HepG2 (cell line): ENCODE data around the gene FGD2.

Experiments
- EZH2 ChIP-seq: conservative IDR thresholded peaks from 2 replicates; pipeline ENCODE4 v1.6.1; 2012; ENCODE audit warnings: mild to moderate bottlenecking, low read depth, low read length, moderate library complexity
- FOXA1 ChIP-seq, 2 experiments: fragments of 450-650 bp in 1 of 2; sonication (generic) in 1 of 2; formaldehyde crosslinking in 1 of 2; IDR thresholded peaks; 2 replicates each; pipeline versions ENCODE4 v1.4.0 to v1.6.1; 2016 to 2020; ENCODE audit warnings: missing genetic modification reagents in 1 of 2
- POLR2AphosphoS5 ChIP-seq: IDR thresholded peaks from 2 replicates; pipeline ENCODE4 v1.6.1; 2012; ENCODE audit warnings: low read depth, low read length
- YY1 ChIP-seq: IDR thresholded peaks from 2 replicates; pipeline ENCODE4 v1.6.1; 2011; ENCODE audit warnings: low read length, low read depth, moderate library complexity, mild to moderate bottlenecking; ENCODE audit not compliant: insufficient read depth, insufficient replicate concordance
- ZNF441 ChIP-seq: sonication (generic); formaldehyde crosslinking; IDR thresholded peaks from 2 replicates; pipeline ENCODE4 v1.7.0; 2021; ENCODE audit warnings: missing genetic modification reagents, borderline replicate concordance
- TF ChIP-seq, protein P1 (sequence below): sonication (generic); formaldehyde crosslinking; IDR thresholded peaks from 2 replicates; pipeline ENCODE4 v1.5.0; 2020; ENCODE audit warnings: mild to moderate bottlenecking, missing genetic modification reagents, borderline replicate concordance
- TF ChIP-seq, protein P2 (sequence below): IDR thresholded peaks from 2 replicates; pipeline ENCODE4 v1.4.0; 2020; ENCODE audit warnings: mild to moderate bottlenecking, missing genetic modification reagents
- TF ChIP-seq, protein P3 (sequence below), 2 experiments: sonication (generic) in 1 of 2; formaldehyde crosslinking in 1 of 2; IDR thresholded peaks; 2 replicates each; pipeline versions ENCODE4 v1.4.0 to v1.6.1; 2016 to 2020; ENCODE audit warnings: borderline replicate concordance in 1 of 2, low read depth in 1 of 2, mild to moderate bottlenecking in 1 of 2, missing genetic modification reagents in 1 of 2

DNA sequence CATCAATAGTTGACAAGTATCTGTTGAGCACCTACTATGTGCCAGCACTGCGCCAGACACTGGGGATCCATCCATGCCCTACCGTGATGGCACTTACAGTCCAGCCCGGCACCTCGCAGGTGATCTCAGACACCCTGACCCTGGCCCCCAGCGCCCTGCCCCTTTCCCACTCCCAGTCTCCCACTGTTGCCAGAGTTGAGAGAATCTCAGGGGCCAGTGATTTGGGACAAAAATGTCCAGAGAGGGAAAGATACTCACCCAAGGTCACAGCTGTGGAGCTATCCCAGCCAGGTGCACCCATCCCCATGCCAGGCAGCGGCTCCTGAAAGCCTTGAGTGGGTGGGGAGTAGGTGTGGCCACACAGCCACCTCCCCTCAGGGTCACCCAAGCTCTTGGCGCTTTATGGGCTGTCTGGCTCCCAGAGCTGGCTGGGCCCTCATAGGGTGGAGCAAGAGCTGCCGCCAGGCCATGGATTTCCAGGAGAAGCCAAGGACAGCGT is 47.6 kb upstream of the FGD2 start:
- TF ChIP-seq, protein P1, sequence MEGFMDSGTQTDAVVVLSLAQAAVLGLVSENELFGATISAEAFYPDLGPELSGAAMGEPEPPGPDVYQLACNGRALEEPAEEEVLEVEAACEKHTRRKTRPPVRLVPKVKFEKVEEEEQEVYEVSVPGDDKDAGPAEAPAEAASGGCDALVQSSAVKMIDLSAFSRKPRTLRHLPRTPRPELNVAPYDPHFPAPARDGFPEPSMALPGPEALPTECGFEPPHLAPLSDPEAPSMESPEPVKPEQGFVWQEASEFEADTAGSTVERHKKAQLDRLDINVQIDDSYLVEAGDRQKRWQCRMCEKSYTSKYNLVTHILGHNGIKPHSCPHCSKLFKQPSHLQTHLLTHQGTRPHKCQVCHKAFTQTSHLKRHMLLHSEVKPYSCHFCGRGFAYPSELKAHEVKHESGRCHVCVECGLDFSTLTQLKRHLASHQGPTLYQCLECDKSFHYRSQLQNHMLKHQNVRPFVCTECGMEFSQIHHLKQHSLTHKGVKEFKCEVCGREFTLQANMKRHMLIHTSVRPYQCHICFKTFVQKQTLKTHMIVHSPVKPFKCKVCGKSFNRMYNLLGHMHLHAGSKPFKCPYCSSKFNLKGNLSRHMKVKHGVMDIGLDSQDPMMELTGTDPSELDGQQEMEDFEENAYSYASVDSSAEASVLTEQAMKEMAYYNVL (CRISPR knock-in tag): no peak
- TF ChIP-seq YY1: no peak
- TF ChIP-seq EZH2: no peak
- TF ChIP-seq, protein P2, sequence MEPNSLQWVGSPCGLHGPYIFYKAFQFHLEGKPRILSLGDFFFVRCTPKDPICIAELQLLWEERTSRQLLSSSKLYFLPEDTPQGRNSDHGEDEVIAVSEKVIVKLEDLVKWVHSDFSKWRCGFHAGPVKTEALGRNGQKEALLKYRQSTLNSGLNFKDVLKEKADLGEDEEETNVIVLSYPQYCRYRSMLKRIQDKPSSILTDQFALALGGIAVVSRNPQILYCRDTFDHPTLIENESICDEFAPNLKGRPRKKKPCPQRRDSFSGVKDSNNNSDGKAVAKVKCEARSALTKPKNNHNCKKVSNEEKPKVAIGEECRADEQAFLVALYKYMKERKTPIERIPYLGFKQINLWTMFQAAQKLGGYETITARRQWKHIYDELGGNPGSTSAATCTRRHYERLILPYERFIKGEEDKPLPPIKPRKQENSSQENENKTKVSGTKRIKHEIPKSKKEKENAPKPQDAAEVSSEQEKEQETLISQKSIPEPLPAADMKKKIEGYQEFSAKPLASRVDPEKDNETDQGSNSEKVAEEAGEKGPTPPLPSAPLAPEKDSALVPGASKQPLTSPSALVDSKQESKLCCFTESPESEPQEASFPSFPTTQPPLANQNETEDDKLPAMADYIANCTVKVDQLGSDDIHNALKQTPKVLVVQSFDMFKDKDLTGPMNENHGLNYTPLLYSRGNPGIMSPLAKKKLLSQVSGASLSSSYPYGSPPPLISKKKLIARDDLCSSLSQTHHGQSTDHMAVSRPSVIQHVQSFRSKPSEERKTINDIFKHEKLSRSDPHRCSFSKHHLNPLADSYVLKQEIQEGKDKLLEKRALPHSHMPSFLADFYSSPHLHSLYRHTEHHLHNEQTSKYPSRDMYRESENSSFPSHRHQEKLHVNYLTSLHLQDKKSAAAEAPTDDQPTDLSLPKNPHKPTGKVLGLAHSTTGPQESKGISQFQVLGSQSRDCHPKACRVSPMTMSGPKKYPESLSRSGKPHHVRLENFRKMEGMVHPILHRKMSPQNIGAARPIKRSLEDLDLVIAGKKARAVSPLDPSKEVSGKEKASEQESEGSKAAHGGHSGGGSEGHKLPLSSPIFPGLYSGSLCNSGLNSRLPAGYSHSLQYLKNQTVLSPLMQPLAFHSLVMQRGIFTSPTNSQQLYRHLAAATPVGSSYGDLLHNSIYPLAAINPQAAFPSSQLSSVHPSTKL (CRISPR knock-in tag): no peak
- no peak for TF ChIP-seq POLR2AphosphoS5
- TF ChIP-seq ZNF441 (CRISPR knock-in tag): no peak
- TF ChIP-seq, protein P3, sequence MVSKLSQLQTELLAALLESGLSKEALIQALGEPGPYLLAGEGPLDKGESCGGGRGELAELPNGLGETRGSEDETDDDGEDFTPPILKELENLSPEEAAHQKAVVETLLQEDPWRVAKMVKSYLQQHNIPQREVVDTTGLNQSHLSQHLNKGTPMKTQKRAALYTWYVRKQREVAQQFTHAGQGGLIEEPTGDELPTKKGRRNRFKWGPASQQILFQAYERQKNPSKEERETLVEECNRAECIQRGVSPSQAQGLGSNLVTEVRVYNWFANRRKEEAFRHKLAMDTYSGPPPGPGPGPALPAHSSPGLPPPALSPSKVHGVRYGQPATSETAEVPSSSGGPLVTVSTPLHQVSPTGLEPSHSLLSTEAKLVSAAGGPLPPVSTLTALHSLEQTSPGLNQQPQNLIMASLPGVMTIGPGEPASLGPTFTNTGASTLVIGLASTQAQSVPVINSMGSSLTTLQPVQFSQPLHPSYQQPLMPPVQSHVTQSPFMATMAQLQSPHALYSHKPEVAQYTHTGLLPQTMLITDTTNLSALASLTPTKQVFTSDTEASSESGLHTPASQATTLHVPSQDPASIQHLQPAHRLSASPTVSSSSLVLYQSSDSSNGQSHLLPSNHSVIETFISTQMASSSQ (IDR thresholded peaks at IDR 0.05; ENCODE audit: low read depth): no peak
- TF ChIP-seq, protein P3 (CRISPR knock-in tag; IDR thresholded peaks at IDR 0.05; ENCODE audit: borderline replicate concordance): no peak
- no peak for TF ChIP-seq FOXA1 (IDR thresholded peaks at IDR 0.05)
- TF ChIP-seq FOXA1 (CRISPR knock-in tag; IDR thresholded peaks at IDR 0.05): no peak
